ENCODE measurements around the gene AOPEP.
"Not testable (repeated sequence)": the region's sequence is repeated elsewhere in the genome, so short reads cannot be mapped to it uniquely, and the experiment has no call there.

AOPEP gene

GRCh38 chr9:95005278-95006143 lies 279.0 kb downstream of the AOPEP start:
- no peak for DNase-seq

- no peak for DNase-seq
These were observed 280.8 kb downstream of the AOPEP start for GRCh38 chr9:95007226-95007869.

- DNase-seq: no peak
These were observed 281.8 kb downstream of the AOPEP start for GRCh38 chr9:95008151-95008771.

- no peak for DNase-seq
These were observed 283.0 kb downstream of the AOPEP start for GRCh38 chr9:95009459-95009858.

GRCh38 chr9:95010431-95010838 lies 283.9 kb downstream of the AOPEP start:
- no peak for DNase-seq

- no peak for DNase-seq
These were observed 285.7 kb downstream of the AOPEP start for GRCh38 chr9:95012035-95012708.

GRCh38 chr9:95012902-95013301 lies 286.4 kb downstream of the AOPEP start:
- no peak for DNase-seq

- no peak for DNase-seq
These were observed 288.4 kb downstream of the AOPEP start for GRCh38 chr9:95014917-95015316.

GRCh38 chr9:95015569-95015968 lies 289.1 kb downstream of the AOPEP start:
- DNase-seq: no peak

- DNase-seq: no peak
These were observed 290.6 kb downstream of the AOPEP start for GRCh38 chr9:95017062-95017461.

- DNase-seq: no peak
These were observed 291.2 kb downstream of the AOPEP start for GRCh38 chr9:95017661-95018060.

- no peak for DNase-seq
These were observed 291.8 kb downstream of the AOPEP start for GRCh38 chr9:95018099-95018936.

- DNase-seq: not testable (repeated sequence)
These were observed 294.1 kb downstream of the AOPEP start for GRCh38 chr9:95020644-95021043.

- no peak for DNase-seq
These were observed 294.8 kb downstream of the AOPEP start for GRCh38 chr9:95021166-95021886.

- no peak for DNase-seq
These were observed 296.2 kb downstream of the AOPEP start for GRCh38 chr9:95022657-95023056.

- DNase-seq: no peak
These were observed 296.9 kb downstream of the AOPEP start for GRCh38 chr9:95023217-95024003.

- no peak for DNase-seq
These were observed 297.7 kb downstream of the AOPEP start for GRCh38 chr9:95024097-95024671.

GRCh38 chr9:95025213-95026147 lies 299.0 kb downstream of the AOPEP start:
- no peak for DNase-seq

- no peak for DNase-seq
These were observed 299.6 kb downstream of the AOPEP start for GRCh38 chr9:95026148-95026524.
